ENCODE data around the gene CEP112.

Gene CEP112

DNA sequence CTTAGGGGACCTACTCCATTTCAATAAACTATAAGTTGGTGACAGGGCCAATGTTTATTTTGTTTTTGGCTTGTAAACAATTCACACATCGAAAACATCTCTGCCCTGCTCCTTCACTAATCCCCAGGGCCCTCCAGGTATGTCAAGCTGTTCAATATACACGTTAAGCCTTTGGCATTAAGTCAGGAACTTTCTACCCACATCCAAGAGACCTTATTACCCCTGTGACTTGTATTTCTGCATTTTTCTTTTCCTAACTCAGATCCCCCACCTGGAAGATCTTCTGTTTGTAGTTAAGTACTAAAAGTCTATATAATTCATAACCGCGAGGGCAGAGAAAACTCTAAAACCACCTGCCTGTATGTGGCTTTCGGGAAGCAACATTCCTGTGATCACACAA lies 523.7 kb downstream of the CEP112 start:
- TF ChIP-seq, protein P1, sequence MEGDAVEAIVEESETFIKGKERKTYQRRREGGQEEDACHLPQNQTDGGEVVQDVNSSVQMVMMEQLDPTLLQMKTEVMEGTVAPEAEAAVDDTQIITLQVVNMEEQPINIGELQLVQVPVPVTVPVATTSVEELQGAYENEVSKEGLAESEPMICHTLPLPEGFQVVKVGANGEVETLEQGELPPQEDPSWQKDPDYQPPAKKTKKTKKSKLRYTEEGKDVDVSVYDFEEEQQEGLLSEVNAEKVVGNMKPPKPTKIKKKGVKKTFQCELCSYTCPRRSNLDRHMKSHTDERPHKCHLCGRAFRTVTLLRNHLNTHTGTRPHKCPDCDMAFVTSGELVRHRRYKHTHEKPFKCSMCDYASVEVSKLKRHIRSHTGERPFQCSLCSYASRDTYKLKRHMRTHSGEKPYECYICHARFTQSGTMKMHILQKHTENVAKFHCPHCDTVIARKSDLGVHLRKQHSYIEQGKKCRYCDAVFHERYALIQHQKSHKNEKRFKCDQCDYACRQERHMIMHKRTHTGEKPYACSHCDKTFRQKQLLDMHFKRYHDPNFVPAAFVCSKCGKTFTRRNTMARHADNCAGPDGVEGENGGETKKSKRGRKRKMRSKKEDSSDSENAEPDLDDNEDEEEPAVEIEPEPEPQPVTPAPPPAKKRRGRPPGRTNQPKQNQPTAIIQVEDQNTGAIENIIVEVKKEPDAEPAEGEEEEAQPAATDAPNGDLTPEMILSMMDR (IDR thresholded peaks at IDR 0.05; ENCODE audit: control insufficient read depth, extremely low read depth, insufficient read depth), result no peak
- no peak for DNase-seq (ENCODE audit: low read depth)
- no peak overlapping the region for H3K4me3 ChIP-seq (ENCODE audit: low read depth, low read length)

DNA sequence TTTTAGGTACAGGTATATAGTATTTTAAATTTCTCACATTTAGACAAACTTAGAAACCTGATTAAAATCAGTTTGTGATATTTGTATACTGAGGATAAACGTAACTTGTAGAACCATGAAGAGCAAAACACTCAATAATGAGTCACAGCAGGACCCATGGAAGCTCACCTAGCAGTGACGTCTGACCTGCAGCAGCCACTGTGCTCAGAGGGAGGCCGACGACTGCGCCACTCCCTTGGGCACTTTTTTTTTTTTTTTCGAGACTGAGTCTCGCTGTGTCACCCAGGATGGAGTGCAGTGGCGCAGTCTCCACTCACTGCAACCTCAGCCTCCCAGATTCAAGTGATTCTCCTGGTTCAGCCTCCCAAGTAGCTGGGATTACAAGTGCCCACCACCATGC lies 524.3 kb downstream of the CEP112 start:
- H3K4me3 ChIP-seq (ENCODE audit: low read depth, low read length), result no peak overlapping the region
- no peak for DNase-seq (ENCODE audit: low read depth)
- TF ChIP-seq, protein P1 (IDR thresholded peaks at IDR 0.05; ENCODE audit: control insufficient read depth, extremely low read depth, insufficient read depth), result no peak

DNA sequence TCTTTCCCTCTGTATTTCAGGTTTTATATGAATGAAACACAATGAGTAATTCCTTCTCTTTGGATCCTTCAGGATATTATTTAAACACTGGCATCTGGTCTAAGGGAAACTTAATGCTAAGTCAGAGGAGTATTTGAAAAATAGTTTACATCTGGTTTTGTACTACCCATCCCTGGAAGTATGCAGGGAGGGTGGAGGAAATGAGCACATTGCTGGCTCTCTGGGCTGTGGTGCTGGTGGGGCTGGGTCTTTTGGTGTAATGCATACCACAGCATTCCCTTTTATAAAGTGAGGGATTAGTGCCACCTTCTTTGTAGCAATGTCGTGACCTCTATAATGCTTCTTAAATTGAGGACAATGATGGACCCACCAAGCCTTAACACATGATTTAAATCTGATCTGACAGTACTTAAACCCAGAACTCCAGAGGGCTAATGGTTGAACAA lies 525.0 kb downstream of the CEP112 start:
- DNase-seq (ENCODE audit: low read depth), result no peak
- H3K4me3 ChIP-seq (ENCODE audit: low read depth, low read length), result no peak overlapping the region
- TF ChIP-seq, protein P1 (IDR thresholded peaks at IDR 0.05; ENCODE audit: control insufficient read depth, extremely low read depth, insufficient read depth), result no peak

DNA sequence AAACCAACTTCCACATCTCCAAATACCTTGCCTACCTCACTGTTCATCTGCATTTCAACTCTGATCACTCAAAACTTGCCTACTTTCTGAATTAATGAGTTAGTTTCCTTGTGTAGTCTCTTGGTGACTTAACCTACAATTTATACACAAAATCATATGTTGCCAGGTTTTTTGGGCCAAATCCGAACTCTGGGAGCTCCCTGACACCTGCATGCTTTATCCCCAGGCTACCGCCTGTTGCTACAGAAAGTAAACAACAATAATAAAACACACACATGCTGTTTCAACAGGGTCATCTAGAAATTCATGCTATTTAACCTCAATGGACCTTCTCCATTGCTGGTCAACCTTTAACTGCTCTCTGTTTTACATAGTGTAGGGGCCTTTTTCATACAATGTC lies 526.0 kb downstream of the CEP112 start:
- TF ChIP-seq, protein P1 (IDR thresholded peaks at IDR 0.05; ENCODE audit: control insufficient read depth, extremely low read depth, insufficient read depth), result no peak
- H3K4me3 ChIP-seq (ENCODE audit: low read depth, low read length), result no peak overlapping the region
- no peak for DNase-seq (ENCODE audit: low read depth)

DNA sequence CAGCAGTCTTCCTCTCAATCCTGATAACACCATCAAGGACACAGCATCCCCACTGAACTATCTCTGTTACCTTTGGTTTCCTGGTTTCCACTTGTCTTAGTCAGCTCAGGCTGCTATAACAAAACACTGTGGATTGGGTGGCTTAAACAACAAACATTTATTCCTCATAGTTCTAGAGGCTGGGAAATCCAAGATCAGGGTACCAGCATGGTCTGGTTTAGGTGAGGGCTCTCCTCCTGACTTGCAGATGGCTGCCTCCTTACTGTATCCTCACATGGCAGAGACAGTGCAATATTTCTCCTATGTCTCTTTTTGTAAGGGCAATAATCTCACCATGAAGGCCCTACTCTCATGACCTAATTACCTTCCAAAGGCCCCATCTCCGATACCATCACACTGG lies 527.2 kb downstream of the CEP112 start:
- DNase-seq (ENCODE audit: low read depth), result no peak
- no peak overlapping the region for H3K4me3 ChIP-seq (ENCODE audit: low read depth, low read length)
- TF ChIP-seq, protein P1 (IDR thresholded peaks at IDR 0.05; ENCODE audit: control insufficient read depth, extremely low read depth, insufficient read depth), result no peak

DNA sequence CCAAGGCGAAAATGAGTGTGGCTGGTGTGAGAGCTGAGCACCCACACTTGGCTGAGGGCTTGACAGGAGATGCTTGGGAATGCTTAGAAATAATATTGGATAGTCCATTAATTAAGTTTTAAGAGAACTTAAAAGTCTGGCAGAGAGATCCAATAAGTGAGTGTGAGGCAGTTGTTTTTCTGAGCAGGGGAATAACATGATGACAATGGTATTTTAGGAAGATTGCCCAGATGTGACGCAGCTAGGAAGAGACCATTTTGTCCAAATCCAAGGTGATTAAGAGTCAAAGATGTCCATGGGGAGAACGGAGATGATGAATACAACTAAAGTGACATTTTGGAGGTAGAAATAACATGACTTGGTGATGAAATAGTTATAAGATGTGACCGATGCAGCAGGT lies 527.7 kb downstream of the CEP112 start:
- TF ChIP-seq, protein P1 (IDR thresholded peaks at IDR 0.05; ENCODE audit: control insufficient read depth, extremely low read depth, insufficient read depth), result no peak
- DNase-seq (ENCODE audit: low read depth), result no peak
- no peak overlapping the region for H3K4me3 ChIP-seq (ENCODE audit: low read depth, low read length)

DNA sequence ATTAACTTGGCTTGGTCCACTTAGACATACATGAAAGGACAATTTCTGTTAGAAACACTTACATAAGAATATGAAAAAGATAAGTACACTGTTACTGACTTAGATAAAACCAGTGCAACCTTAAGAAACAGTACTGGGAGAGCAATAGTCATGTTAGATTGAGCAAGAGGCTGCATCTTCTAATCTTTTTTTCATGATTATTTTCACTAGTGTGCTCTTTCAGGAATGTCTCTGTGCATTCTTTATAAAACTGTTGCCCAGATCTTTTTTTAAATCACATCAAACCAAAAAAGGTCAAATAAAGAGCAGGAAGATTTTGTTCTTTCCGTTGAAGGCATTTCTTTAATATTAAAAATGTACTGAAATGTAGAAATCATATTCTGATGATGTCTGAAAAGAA lies 529.7 kb downstream of the CEP112 start:
- DNase-seq (ENCODE audit: low read depth), result no peak
- TF ChIP-seq, protein P1 (IDR thresholded peaks at IDR 0.05; ENCODE audit: control insufficient read depth, extremely low read depth, insufficient read depth), result no peak
- H3K4me3 ChIP-seq (ENCODE audit: low read depth, low read length), result no peak overlapping the region
